ENCODE measurements around the gene ETHE1. TPM values are rescaled to one million over a fixed set of nuclear protein-coding genes. Genes with fewer than 3 reads are reported as not detected.
A peak's percentile ranks its signal among the peaks of the same experiment; 100 is the strongest.

ETHE1 gene
- total and polyA plus RNA-seq, 7 experiments from 2014 or later, result 20.3 to 59.3 (median 25.4) TPM

DNA sequence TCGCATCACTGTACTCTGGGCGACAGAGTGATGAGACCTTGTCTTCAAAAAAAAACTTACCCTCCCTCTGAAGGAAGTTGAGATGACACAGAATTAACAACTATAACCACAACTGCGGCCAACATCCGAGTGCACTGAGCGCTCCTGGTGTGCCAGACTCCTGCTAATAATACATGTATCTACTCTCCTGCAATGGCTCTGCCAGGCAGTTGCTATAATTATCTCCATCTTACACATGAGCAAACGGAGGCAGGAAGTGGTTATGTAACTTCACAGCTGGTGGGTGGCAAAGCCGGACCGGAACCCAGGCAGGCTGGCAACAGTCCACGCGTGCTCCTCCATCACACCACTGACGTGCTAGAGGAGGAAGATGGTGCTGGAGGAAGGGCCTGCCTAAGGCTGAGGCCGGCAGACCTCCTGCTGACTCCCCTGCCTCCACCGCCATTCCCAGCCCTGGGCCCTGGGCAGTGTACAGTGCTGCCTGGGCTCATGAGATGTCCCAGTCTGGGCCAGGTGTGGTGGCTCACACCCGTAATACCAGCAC is 35.8 kb upstream of the ETHE1 start:
- Histone ChIP-seq H3K36me3 (ENCODE audit: control insufficient read depth in 2 of 3, insufficient read depth in 3 of 3, low read length in 3 of 3) (peaks cover 0 to 19% (median 0%) of the 10 kb centered on the region in 3 experiments), H3K4me1 (ENCODE audit: control insufficient read depth in 2 of 2, insufficient read depth in 2 of 2, low read length in 2 of 2) (peaks cover 31 to 40% of the 10 kb centered on the region in 2 donors), H3K27me3 (ENCODE audit: control insufficient read depth in 2 of 2, insufficient read depth in 2 of 2, low read length in 2 of 2) (no peaks in the 10 kb centered on the region), H3K9me3 (ENCODE audit: control insufficient read depth in 2 of 3, low read length in 3 of 3) (no peaks in the 10 kb centered on the region), H3K4me3 (ENCODE audit: low read length) (peak overlapping the region; percentile 32), H3K27ac (ENCODE audit: low read depth, low read length) (peak overlapping the region; percentile 79)
- peak; percentile 91 for ATAC-seq
- Mint-ChIP-seq H3K4me1 (peaks cover 33 to 65% (median 63%) of the 10 kb centered on the region in 7 donors), H3K27me3 (no peaks in the 10 kb centered on the region), H3K4me3 (peak overlapping the region; percentile 63 to 97 (median 87)), H3K36me3 (peaks cover 0 to 31% (median 9%) of the 10 kb centered on the region in 5 donors), H3K9me3 (no peaks in the 10 kb centered on the region), H3K27ac (peak overlapping the region; percentile 75 to 99 (median 96))
- ChIA-PET CTCF (interaction anchor here (1.1 to 2.2 kb wide), 2 partner anchors 22 to 32 kb away, joined by 4 to 8 read pairs; no protein-coding TSS in a partner anchor), POLR2A (interaction anchor here (1.1 to 5.8 kb wide), 4 partner anchors 12 to 33 kb away, joined by 3 to 46 read pairs (median 14); partner anchors contain the start of genes IRGQ, PINLYP, XRCC1 and ZNF575)
- intact Hi-C loops (cut with micrococcal nuclease), result loop anchor here (1.0 to 2.0 kb wide), 4 partner anchors 13 to 34 kb away; partner anchors contain the start of genes PINLYP (in 2 of the 2), XRCC1 (in 2 of the 2), ZNF575 (in 2 of the 2) and IRGQ (in 1 of the 2)
- DNase-seq, result peak; percentile 43 to 83 (median 75)

DNA sequence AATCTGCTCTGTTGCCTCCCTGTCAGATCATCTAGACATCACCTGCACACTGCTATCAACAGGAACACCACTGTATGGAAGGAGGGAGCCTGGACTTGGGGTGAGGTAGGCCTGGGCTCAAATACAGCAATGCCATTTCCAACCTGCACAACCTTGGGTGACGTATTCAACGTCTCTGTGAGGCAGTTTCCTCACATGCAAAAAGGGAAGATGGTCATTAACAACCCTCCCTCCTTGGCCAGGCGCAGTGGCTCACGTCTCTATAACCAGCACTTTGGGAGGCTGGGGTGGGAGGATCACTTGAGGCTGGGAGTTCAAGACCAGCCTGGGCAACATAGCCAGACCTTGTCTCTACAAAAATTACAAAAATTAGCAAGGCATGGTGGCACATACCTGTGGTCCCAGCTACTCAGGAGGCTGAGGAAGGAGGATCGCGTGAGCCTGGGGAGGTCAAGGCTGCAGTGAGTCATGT is 35.3 kb upstream of the ETHE1 start:
- Mint-ChIP-seq H3K4me1 (peaks cover 33 to 67% (median 63%) of the 10 kb centered on the region in 7 donors), H3K27me3 (no peaks in the 10 kb centered on the region), H3K36me3 (peaks cover 0 to 31% (median 9%) of the 10 kb centered on the region in 5 donors), H3K9me3 (no peaks in the 10 kb centered on the region), H3K27ac (peak overlapping the region; percentile 75 to 99 (median 96)), H3K4me3 (peak overlapping the region; percentile 63 to 97 (median 87))
- intact Hi-C loops (cut with micrococcal nuclease), result loop anchor here (1.0 to 2.0 kb wide), 4 partner anchors 13 to 34 kb away; partner anchors contain the start of genes PINLYP (in 2 of the 2), XRCC1 (in 2 of the 2), ZNF575 (in 2 of the 2) and IRGQ (in 1 of the 2)
- H3K27ac ChIP-seq (ENCODE audit: low read depth, low read length), result peak overlapping the region; percentile 79
- POLR2A ChIA-PET, result interaction anchor here (2.8 to 5.8 kb wide), 2 partner anchors 12 to 33 kb away, joined by 12 to 46 read pairs; partner anchors contain the start of genes IRGQ, PINLYP, XRCC1 and ZNF576
- H3K27me3 ChIP-seq (ENCODE audit: control insufficient read depth in 2 of 2, insufficient read depth in 2 of 2, low read length in 2 of 2), result no peaks in the 10 kb centered on the region
- ATAC-seq (peak; percentile 8), DNase-seq (peak in 3 of 9 donors; percentile 8 to 20 (median 16))
- H3K4me1 ChIP-seq (ENCODE audit: control insufficient read depth in 2 of 2, insufficient read depth in 2 of 2, low read length in 2 of 2), result peaks cover 31 to 40% of the 10 kb centered on the region in 2 donors
- peak overlapping the region; percentile 32 for H3K4me3 ChIP-seq (ENCODE audit: low read length)
- CTCF ChIA-PET, result interaction anchor here (1.1 to 2.2 kb wide), 2 partner anchors 22 to 32 kb away, joined by 4 to 8 read pairs; no protein-coding TSS in a partner anchor
- H3K36me3 ChIP-seq (ENCODE audit: control insufficient read depth in 2 of 3, insufficient read depth in 3 of 3, low read length in 3 of 3), result peaks cover 0 to 23% (median 0%) of the 10 kb centered on the region in 3 experiments
- no peaks in the 10 kb centered on the region for H3K9me3 ChIP-seq (ENCODE audit: control insufficient read depth in 2 of 3, low read length in 3 of 3)

GRCh38 chr19:43561139-43561970 is 34.4 kb upstream of the ETHE1 start:
- ATAC-seq, result no peak
- H3K27me3 ChIP-seq (ENCODE audit: control insufficient read depth in 2 of 2, insufficient read depth in 2 of 2, low read length in 2 of 2), result no peaks in the 10 kb centered on the region
- ChIA-PET CTCF (interaction anchor here (1.0 to 1.8 kb wide), 2 partner anchors 32 to 34 kb away, joined by 3 to 11 read pairs; partner anchors contain the start of genes IRGQ and ZNF576), POLR2A (interaction anchor here (0.5 to 5.8 kb wide), 4 partner anchors 13 to 1841 kb away, joined by 3 to 46 read pairs (median 8); partner anchors contain the start of genes IRGQ, PINLYP, XRCC1 and ZNF576)
- H3K4me1 ChIP-seq (ENCODE audit: control insufficient read depth in 2 of 2, insufficient read depth in 2 of 2, low read length in 2 of 2), result peaks cover 31 to 40% of the 10 kb centered on the region in 2 donors
- Mint-ChIP-seq H3K4me3 (peak overlapping the region in 9 of 10 donors; percentile 71 to 97 (median 89)), H3K27ac (peak overlapping the region; percentile 75 to 99 (median 96)), H3K4me1 (peaks cover 33 to 64% (median 58%) of the 10 kb centered on the region in 7 donors), H3K36me3 (peaks cover 0 to 30% (median 9%) of the 10 kb centered on the region in 5 donors), H3K9me3 (no peaks in the 10 kb centered on the region), H3K27me3 (no peaks in the 10 kb centered on the region)
- DNase-seq, result no peak
- H3K4me3 ChIP-seq (ENCODE audit: low read length), result no peak overlapping the region
- H3K9me3 ChIP-seq (ENCODE audit: control insufficient read depth in 2 of 3, low read length in 3 of 3), result no peaks in the 10 kb centered on the region
- peaks cover 0 to 23% (median 0%) of the 10 kb centered on the region in 3 experiments for H3K36me3 ChIP-seq (ENCODE audit: control insufficient read depth in 2 of 3, insufficient read depth in 3 of 3, low read length in 3 of 3)
- H3K27ac ChIP-seq (ENCODE audit: low read depth, low read length), result peak overlapping the region; percentile 79
- intact Hi-C loops (cut with micrococcal nuclease), result no loop called here

DNA sequence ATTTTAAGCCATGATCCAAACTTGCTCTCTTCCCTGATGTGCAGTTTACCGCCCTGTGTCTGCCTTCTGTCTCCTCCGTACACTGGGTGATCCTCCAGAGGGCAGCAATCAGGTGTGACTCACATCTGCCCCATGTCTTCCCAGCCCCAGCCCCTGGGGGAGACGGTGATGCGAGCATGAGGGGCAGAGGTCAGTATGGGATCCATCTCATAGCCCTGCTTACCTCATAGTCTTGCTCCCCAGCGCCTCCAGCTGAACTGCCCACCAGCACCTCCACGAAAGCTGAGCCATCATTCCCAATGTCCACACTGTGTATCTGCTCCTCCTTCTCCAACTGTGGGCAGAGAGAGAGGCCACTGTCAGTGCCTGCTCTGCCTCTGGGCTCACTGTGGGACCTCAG is 33.7 kb upstream of the ETHE1 start:
- Mint-ChIP-seq H3K4me3 (peak overlapping the region in 8 of 10 donors; percentile 79 to 97 (median 90)), H3K36me3 (peaks cover 0 to 30% (median 9%) of the 10 kb centered on the region in 5 donors), H3K27ac (peak overlapping the region; percentile 19 to 99 (median 96)), H3K4me1 (peaks cover 36 to 67% (median 61%) of the 10 kb centered on the region in 7 donors), H3K27me3 (no peaks in the 10 kb centered on the region), H3K9me3 (no peaks in the 10 kb centered on the region)
- DNase-seq (no peak), ATAC-seq (no peak)
- Histone ChIP-seq H3K4me3 (ENCODE audit: low read length) (no peak overlapping the region), H3K9me3 (ENCODE audit: control insufficient read depth in 2 of 3, low read length in 3 of 3) (no peaks in the 10 kb centered on the region), H3K4me1 (ENCODE audit: control insufficient read depth in 2 of 2, insufficient read depth in 2 of 2, low read length in 2 of 2) (peaks cover 31 to 40% of the 10 kb centered on the region in 2 donors), H3K27me3 (ENCODE audit: control insufficient read depth in 2 of 2, insufficient read depth in 2 of 2, low read length in 2 of 2) (no peaks in the 10 kb centered on the region), H3K36me3 (ENCODE audit: control insufficient read depth in 2 of 3, insufficient read depth in 3 of 3, low read length in 3 of 3) (peaks cover 0 to 29% (median 0%) of the 10 kb centered on the region in 3 experiments), H3K27ac (ENCODE audit: low read depth, low read length) (peak overlapping the region; percentile 79)
- ChIA-PET POLR2A (interaction anchor here (5.8 kb wide), 1 partner anchor 35 kb away, joined by 46 read pairs; the partner anchor contains the start of genes IRGQ and ZNF576), CTCF (interaction anchor here (0.6 to 1.8 kb wide), 3 partner anchors 28 to 191 kb away, joined by 4 to 11 read pairs (median 4); partner anchors contain the start of genes IRGQ, ZNF575 and ZNF576)
- intact Hi-C loops (cut with micrococcal nuclease), result no loop called here

- peaks cover 3 to 62% (median 8%) of the 10 kb centered on the region in 3 experiments for H3K36me3 ChIP-seq (ENCODE audit: control insufficient read depth in 2 of 3, insufficient read depth in 3 of 3, low read length in 3 of 3)
- Mint-ChIP-seq H3K27me3 (no peaks in the 10 kb centered on the region), H3K9me3 (peaks cover 0 to 2% (median 0%) of the 10 kb centered on the region in 11 donors), H3K36me3 (peaks cover 6 to 44% (median 21%) of the 10 kb centered on the region in 5 donors), H3K4me1 (peaks cover 11 to 32% (median 23%) of the 10 kb centered on the region in 7 donors), H3K4me3 (no peak overlapping the region), H3K27ac (peak overlapping the region; percentile 44 to 89 (median 58))
- ATAC-seq (peak; percentile 98), DNase-seq (peak; percentile 59 to 90 (median 84))
- H3K9me3 ChIP-seq (ENCODE audit: control insufficient read depth in 2 of 3, low read length in 3 of 3), result no peaks in the 10 kb centered on the region
- H3K27ac ChIP-seq (ENCODE audit: low read depth, low read length), result peak overlapping the region; percentile 1
- CTCF ChIA-PET, result interaction anchor here (0.6 to 6.7 kb wide), 22 partner anchors 10 to 254 kb away, joined by 3 to 122 read pairs (median 4); partner anchors contain the start of genes ETHE1, IRGQ, ZNF575 and ZNF576
- H3K4me3 ChIP-seq (ENCODE audit: low read length), result no peak overlapping the region
- intact Hi-C loops (cut with micrococcal nuclease), result loop anchor here (1.0 to 2.0 kb wide), 7 partner anchors 20 to 229 kb away; partner anchors contain the start of genes PINLYP (in 2 of the 2), XRCC1 (in 2 of the 2), IRGQ (in 1 of the 2) and ZNF575 (in 1 of the 2)
- H3K4me1 ChIP-seq (ENCODE audit: control insufficient read depth in 2 of 2, insufficient read depth in 2 of 2, low read length in 2 of 2), result peaks cover 3 to 10% of the 10 kb centered on the region in 2 donors
- no peaks in the 10 kb centered on the region for H3K27me3 ChIP-seq (ENCODE audit: control insufficient read depth in 2 of 2, insufficient read depth in 2 of 2, low read length in 2 of 2)
- POLR2A ChIA-PET, result interaction anchor here (0.9 to 3.8 kb wide), 9 partner anchors 9 to 67 kb away, joined by 3 to 30 read pairs (median 4); partner anchors contain the start of genes ETHE1, PINLYP, XRCC1 and ZNF575
Measured at GRCh38 chr19:43555185-43555770, 28.3 kb upstream of the ETHE1 start.

All from naive thymus-derived CD4-positive, alpha-beta T cell (primary cell).